IMR-90 (cell line): ENCODE measurements around the gene PARK7. TPM values are rescaled to one million over a fixed set of nuclear protein-coding genes. Genes with fewer than 3 reads are reported as not detected.

Experiments
- ATAC-seq: fragments of 200-7000 bp; cut with Tn5 transposase; 2 replicates; pipeline ENCODE4 v1.9.1; 2020; ENCODE audit warnings: low read depth, mild to moderate bottlenecking, moderate library complexity
- BruUV-seq: library from RNA; stranded (reverse); fragments of 400-500 nt; replicated peaks from 2 replicates; lab custom pipeline; 2021; lab: Mats Ljungman, UMichigan
- CTCF ChIA-PET: fragments of 300-600 bp; formaldehyde crosslinking; extraction: SDS; loops from one replicate; lab custom pipeline; 2021; ENCODE audit warnings: antibody characterized with exemption; lab: Yijun Ruan, JAX
- POLR2A ChIA-PET: fragments of 300-600 bp; sonication (Branson Sonifier 250); formaldehyde crosslinking; loops from one replicate; lab custom pipeline; 2022; ENCODE audit warnings: antibody characterized with exemption; ENCODE audit not compliant: unreplicated experiment; lab: Charles Lee
- DNase-seq: peaks from one replicate; pipeline ENCODE4 v3.0.0; 2013
- H2AFZ ChIP-seq: replicated peaks from 2 replicates; pipeline ENCODE3; 2013; ENCODE audit warnings: low read length, mild to moderate bottlenecking; ENCODE audit not compliant: poor library complexity
- H2AK5ac ChIP-seq: 2 replicates; pipeline ENCODE4 v1.6.1; 2013; ENCODE audit warnings: low read depth, low read length, inconsistent platforms
- H2AK9ac ChIP-seq: replicated peaks from 2 replicates; pipeline ENCODE3; 2013; ENCODE audit warnings: mild to moderate bottlenecking, low read depth, low read length, moderate library complexity; ENCODE audit not compliant: poor library complexity
- H2BK120ac ChIP-seq: 2 replicates; pipeline ENCODE4 v1.6.1; 2013; ENCODE audit warnings: low read depth, low read length, inconsistent platforms
- H2BK15ac ChIP-seq: 3 replicates; pipeline ENCODE4 v1.6.1; 2013; ENCODE audit warnings: low read depth, low read length, inconsistent platforms
- H2BK20ac ChIP-seq: 2 replicates; pipeline ENCODE4 v1.6.1; 2013; ENCODE audit warnings: low read depth, mild to moderate bottlenecking, inconsistent platforms, low read length, moderate library complexity
- H2BK5ac ChIP-seq: 2 replicates; pipeline ENCODE4 v1.6.1; 2013; ENCODE audit warnings: mild to moderate bottlenecking, low read depth, low read length, inconsistent platforms; ENCODE audit not compliant: poor library complexity, severe bottlenecking
- H3K14ac ChIP-seq: replicated peaks from 2 replicates; pipeline ENCODE4 v1.6.1; 2013; ENCODE audit warnings: low read depth, low read length, inconsistent platforms
- H3K18ac ChIP-seq: 2 replicates; pipeline ENCODE4 v1.6.1; 2013; ENCODE audit warnings: low read depth, low read length, control low read depth
- H3K23ac ChIP-seq: 2 replicates; pipeline ENCODE4 v1.6.1; 2013; ENCODE audit warnings: low read depth, low read length, inconsistent platforms
- H3K27ac ChIP-seq: 2 replicates; pipeline ENCODE4 v1.5.1; 2013; ENCODE audit warnings: mild to moderate bottlenecking, control low read depth, low read length; ENCODE audit not compliant: insufficient read depth
- H3K27me3 ChIP-seq: 2 replicates; pipeline ENCODE4 v1.6.1; 2013; ENCODE audit warnings: low read length; ENCODE audit not compliant: control insufficient read depth, insufficient read depth
- H3K36me3 ChIP-seq: 2 replicates; pipeline ENCODE4 v1.6.1; 2013; ENCODE audit warnings: low read length, mixed read lengths; ENCODE audit not compliant: control insufficient read depth, insufficient read depth
- H3K4ac ChIP-seq: 2 replicates; pipeline ENCODE4 v1.6.1; 2013; ENCODE audit warnings: low read depth, low read length, inconsistent platforms
- H3K4me1 ChIP-seq: 2 replicates; pipeline ENCODE4 v1.6.1; 2013; ENCODE audit warnings: low read length, mixed read lengths; ENCODE audit not compliant: control insufficient read depth, insufficient read depth
- H3K4me2 ChIP-seq: 2 replicates; pipeline ENCODE4 v1.6.1; 2013; ENCODE audit warnings: low read depth, mild to moderate bottlenecking, control low read depth, low read length, moderate library complexity
- H3K4me3 ChIP-seq: 2 replicates; pipeline ENCODE4 v1.5.1; 2013; ENCODE audit warnings: low read depth, mild to moderate bottlenecking, control low read depth, low read length, moderate library complexity; ENCODE audit not compliant: insufficient read depth
- H3K56ac ChIP-seq: 2 replicates; pipeline ENCODE4 v1.6.1; 2013; ENCODE audit warnings: low read length, inconsistent platforms; ENCODE audit not compliant: insufficient read depth; ENCODE audit errors: extremely low read depth
- H3K79me1 ChIP-seq, 2 experiments: 2 replicates each; pipeline ENCODE4 v1.6.1; 2013; ENCODE audit warnings: low read length in 2 of 2, inconsistent platforms in 1 of 2, low read depth in 1 of 2
- H3K9ac ChIP-seq: 2 replicates; pipeline ENCODE4 v1.6.1; 2013; ENCODE audit warnings: low read depth, low read length, control low read depth
- H3K9me1 ChIP-seq: 2 replicates; pipeline ENCODE4 v1.6.1; 2013; ENCODE audit warnings: low read length, inconsistent platforms; ENCODE audit not compliant: insufficient read depth
- H3K9me3 ChIP-seq: 2 replicates; pipeline ENCODE4 v1.6.1; 2013; ENCODE audit warnings: low read length; ENCODE audit not compliant: control insufficient read depth, insufficient read depth
- H4K20me1 ChIP-seq: 2 replicates; pipeline ENCODE4 v1.6.1; 2013; ENCODE audit warnings: low read length, inconsistent platforms; ENCODE audit not compliant: insufficient read depth
- H4K5ac ChIP-seq: 2 replicates; pipeline ENCODE4 v1.6.1; 2013; ENCODE audit warnings: mild to moderate bottlenecking, low read depth, low read length, control low read depth
- H4K8ac ChIP-seq, 2 experiments: 2 replicates each; pipeline ENCODE4 v1.6.1; 2013; ENCODE audit warnings: low read depth in 2 of 2, low read length in 2 of 2, control low read depth in 1 of 2, inconsistent platforms in 1 of 2
- H4K91ac ChIP-seq: 2 replicates; pipeline ENCODE4 v1.6.1; 2013; ENCODE audit warnings: low read depth, low read length, inconsistent platforms; ENCODE audit not compliant: insufficient read depth
- BHLHE40 ChIP-seq: fragments of 150-350 bp; IDR thresholded peaks from 2 replicates; pipeline ENCODE4 v1.6.1; 2016; ENCODE audit warnings: mild to moderate bottlenecking, low read depth, low read length
- CEBPB ChIP-seq: IDR thresholded peaks from 2 replicates; pipeline ENCODE4 v1.6.1; 2012; ENCODE audit warnings: low read depth, low read length, improper control_type of control experiment
- CHD1 ChIP-seq: IDR thresholded peaks from 2 replicates; pipeline ENCODE4 v1.6.1; 2012; ENCODE audit warnings: low read depth, low read length, improper control_type of control experiment
- ELK1 ChIP-seq: fragments of 150-350 bp; IDR thresholded peaks from 2 replicates; pipeline ENCODE4 v1.6.1; 2016; ENCODE audit warnings: low read depth, mild to moderate bottlenecking, low read length, moderate library complexity, borderline replicate concordance
- FOS ChIP-seq: fragments of 150-350 bp; IDR thresholded peaks from 2 replicates; pipeline ENCODE4 v1.6.1; 2016; ENCODE audit warnings: low read depth, low read length
- MAFK ChIP-seq: IDR thresholded peaks from 2 replicates; pipeline ENCODE4 v1.6.1; 2012; ENCODE audit warnings: low read depth, low read length, improper control_type of control experiment
- MXI1 ChIP-seq: IDR thresholded peaks from 2 replicates; pipeline ENCODE4 v1.6.1; 2012; ENCODE audit warnings: low read depth, mild to moderate bottlenecking, low read length, moderate library complexity, borderline replicate concordance
- NFE2L2 ChIP-seq: fragments of 150-350 bp; IDR thresholded peaks from 2 replicates; pipeline ENCODE4 v1.6.1; 2016; ENCODE audit warnings: low read depth, mild to moderate bottlenecking, low read length
- POLR2A ChIP-seq: IDR thresholded peaks from 2 replicates; pipeline ENCODE4 v1.6.1; 2012; ENCODE audit warnings: mild to moderate bottlenecking, low read depth, low read length
- RAD21 ChIP-seq: IDR thresholded peaks from 2 replicates; pipeline ENCODE4 v1.6.1; 2012; ENCODE audit warnings: low read length, improper control_type of control experiment
- RCOR1 ChIP-seq: IDR thresholded peaks from 2 replicates; pipeline ENCODE4 v1.6.1; 2012; ENCODE audit warnings: mild to moderate bottlenecking, low read length, improper control_type of control experiment; ENCODE audit not compliant: insufficient replicate concordance
- RFX5 ChIP-seq: IDR thresholded peaks from 2 replicates; pipeline ENCODE4 v1.8.0; 2012; ENCODE audit warnings: low read depth, mild to moderate bottlenecking, low read length, moderate library complexity
- SMC3 ChIP-seq: fragments of 150-350 bp; IDR thresholded peaks from 2 replicates; pipeline ENCODE4 v1.6.1; 2016; ENCODE audit warnings: low read depth, mild to moderate bottlenecking, antibody characterized with exemption, low read length, moderate library complexity
- USF2 ChIP-seq: fragments of 150-350 bp; IDR thresholded peaks from 2 replicates; pipeline ENCODE4 v1.6.1; 2017; ENCODE audit warnings: mild to moderate bottlenecking, antibody characterized with exemption, low read length, low read depth
- WGBS, 2 experiments: methylation state at CpG; one replicate each; pipeline versions ENCODE4 v1.1.5 to v1.1.7; 2013; ENCODE audit warnings: missing lambda C conversion rate in 2 of 2; ENCODE audit not compliant: insufficient read length in 1 of 2; ENCODE audit errors: extremely low coverage in 2 of 2; 5-methylcytosine and 5-hydroxymethylcytosine counted together
- dilution Hi-C: fragments of 300-500 bp; cut with HindIII; formaldehyde crosslinking; loops from one replicate; pipeline ENCODE4 v1.14.3; 2018; ENCODE audit warnings: low sequenced_read_pairs; ENCODE audit not compliant: unreplicated experiment
- in situ Hi-C: fragments of 300-500 bp; cut with MboI; formaldehyde crosslinking; loops from 3 replicates; pipeline ENCODE4 v1.14.3; 2019; ENCODE audit warnings: low sequenced_read_pairs, inconsistent platforms, mixed read lengths
- intact Hi-C: fragments of 100-400 bp; cut with micrococcal nuclease; formaldehyde crosslinking; loops from 2 replicates; pipeline ENCODE4 v1.10.0; 2022
- polyA plus RNA-seq, 3 experiments: library from polyadenylated mRNA; depleted of rRNA; stranded (reverse); fragments of >200 nt; gene quantifications; 2 replicates each; pipeline ENCODE4 v1.2.3, GENCODE V29; 2012; ENCODE audit warnings: low replicate concordance in 1 of 3
- total RNA-seq: library from RNA; depleted of rRNA; stranded (reverse); fragments of >200 nt; gene quantifications from 2 replicates; pipeline ENCODE4 v1.2.3, GENCODE V29; 2012

Gene PARK7
- total and polyA plus RNA-seq, 2 of the 4 experiments (the other 2 are of a cell fraction): 207 to 357 TPM

GRCh38 chr1:7943251-7943650 is 18.3 kb upstream of the PARK7 start:
- Histone ChIP-seq H2BK20ac (no peak overlapping the region), H3K14ac (no peak overlapping the region), H2BK15ac (no peak overlapping the region), H2AK9ac (no peak overlapping the region), H3K4me2 (no peak overlapping the region), H2AK5ac (no peak overlapping the region), H3K18ac (no peak overlapping the region), H3K79me1 (no peaks in the 10 kb centered on the region), H3K56ac (no peak overlapping the region), H4K20me1 (no peaks in the 10 kb centered on the region), H3K27me3 (peaks cover 16% of the 10 kb centered on the region), H3K27ac (no peak overlapping the region), H4K5ac (no peak overlapping the region), H2BK5ac (no peak overlapping the region), H3K9me1 (peaks cover 8% of the 10 kb centered on the region), H2BK120ac (no peak overlapping the region), H3K4ac (no peak overlapping the region), H3K9ac (no peak overlapping the region), H3K9me3 (no peaks in the 10 kb centered on the region), H4K8ac (no peak overlapping the region), H3K23ac (no peak overlapping the region), H4K91ac (no peak overlapping the region), H3K4me3 (no peak overlapping the region), H3K4me1 (peaks cover 8% of the 10 kb centered on the region), H2AFZ (no peak overlapping the region), H3K36me3 (no peaks in the 10 kb centered on the region)
- no peak for DNase-seq
- WGBS, 2 experiments: no CpG with 5 or more reads among the region's 2 CpGs
- in situ Hi-C loops: no loop called here
- CTCF ChIA-PET: no interaction called here
- TF ChIP-seq USF2 (no peak), RAD21 (no peak), RFX5 (no peak), BHLHE40 (no peak), FOS (no peak), ELK1 (no peak), SMC3 (no peak), NFE2L2 (no peak), CEBPB (no peak), RCOR1 (no peak), MAFK (no peak), POLR2A (no peak), CHD1 (no peak), MXI1 (no peak)
- ATAC-seq: no peak
- no TSS peak for BruUV-seq
- intact Hi-C loops: no loop called here
- dilution Hi-C loops: no loop called here
- POLR2A ChIA-PET: no interaction called here
